Measurements from ENCODE around the gene ALKBH8. TPM values are rescaled to one million over a fixed set of nuclear protein-coding genes. Genes with fewer than 3 reads are reported as not detected.
"Not testable (repeated sequence)": the region's sequence is repeated elsewhere in the genome, so short reads cannot be mapped to it uniquely, and the experiment has no call there.

ALKBH8 gene
- total RNA-seq, 1 donor: 4.3 TPM

DNA sequence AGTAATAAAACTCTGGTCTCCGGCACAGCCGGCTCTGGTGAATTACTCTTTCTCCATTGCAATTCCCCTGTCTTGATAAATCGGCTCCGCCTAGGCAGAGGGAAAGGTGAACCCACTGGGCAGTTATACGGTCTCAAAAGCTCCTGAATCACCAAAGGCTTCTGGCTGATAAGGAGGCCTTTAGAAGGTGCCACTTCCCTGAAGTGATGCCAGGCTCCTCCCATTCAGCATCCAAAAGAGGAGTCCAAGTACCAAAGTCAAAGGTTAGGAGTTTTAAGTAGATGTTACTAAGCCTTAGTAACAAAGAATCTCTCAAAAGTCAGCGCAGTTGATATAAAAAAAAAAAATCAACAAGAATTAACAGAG lies 11.8 kb upstream of the ALKBH8 start:
- DNase-seq (ENCODE audit: low read depth in 2 of 3, low spot score in 2 of 3): no peak

DNA sequence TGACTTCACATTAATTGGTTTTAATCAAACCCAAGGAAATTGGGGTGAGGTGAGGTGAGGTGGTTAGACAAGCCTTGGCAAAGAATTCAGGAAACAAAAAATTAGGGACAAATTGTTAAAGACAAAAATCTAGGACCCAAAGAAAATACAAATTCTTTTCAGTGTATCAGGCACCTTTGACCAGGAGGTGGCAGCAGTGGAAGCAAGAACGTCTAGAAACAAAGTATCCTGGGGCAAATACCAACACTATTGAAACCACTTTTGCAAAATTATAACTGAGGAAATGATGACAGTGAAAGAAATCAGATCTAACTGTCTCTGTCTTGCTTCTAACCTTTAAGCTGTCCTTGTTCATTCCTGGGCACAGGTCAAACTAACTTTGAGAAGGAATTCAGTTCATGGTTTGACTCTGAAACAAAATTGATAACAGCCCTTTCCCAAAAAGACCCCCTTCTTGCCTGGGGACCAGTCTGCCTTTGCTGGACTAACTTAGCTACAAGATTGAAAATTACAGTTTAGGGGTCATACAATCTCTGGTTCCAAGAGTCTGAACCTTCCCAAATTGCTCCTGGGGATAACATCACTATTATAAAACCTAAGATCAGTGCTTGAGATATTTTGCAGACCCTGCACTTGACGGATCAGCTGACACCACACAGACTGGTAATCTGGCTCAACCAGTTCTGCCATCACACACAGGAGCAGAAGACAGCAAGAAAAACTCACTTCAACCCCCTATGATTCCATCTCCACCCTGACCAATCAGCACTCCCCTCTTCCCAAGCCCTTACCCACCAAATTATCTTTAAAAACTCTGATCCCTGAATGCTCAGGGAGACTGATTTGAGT lies 11.2 kb upstream of the ALKBH8 start:
- peak in 1 of 3 donors; percentile 63 for DNase-seq (ENCODE audit: low read depth in 2 of 3, low spot score in 2 of 3)

DNA sequence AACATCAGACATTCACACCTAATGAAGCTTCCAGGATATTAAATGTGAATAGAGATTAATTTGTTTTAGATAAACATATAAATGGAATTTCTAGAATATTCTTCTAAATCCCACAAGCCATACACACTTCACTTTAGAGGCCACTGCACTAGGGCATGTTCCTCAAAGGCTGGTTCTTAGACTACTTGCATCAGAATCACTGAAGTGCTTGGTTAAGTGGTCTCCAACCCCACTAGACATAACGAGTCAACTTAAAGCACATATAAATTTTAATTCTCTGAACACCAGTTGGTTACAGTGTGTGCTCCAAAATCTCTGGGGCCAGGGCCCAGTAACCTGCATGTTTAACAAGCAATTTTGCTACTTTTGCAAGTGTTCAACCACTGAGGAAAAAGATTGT lies 7.9 kb upstream of the ALKBH8 start:
- no peak for DNase-seq (ENCODE audit: low read depth in 2 of 3, low spot score in 2 of 3)

DNA sequence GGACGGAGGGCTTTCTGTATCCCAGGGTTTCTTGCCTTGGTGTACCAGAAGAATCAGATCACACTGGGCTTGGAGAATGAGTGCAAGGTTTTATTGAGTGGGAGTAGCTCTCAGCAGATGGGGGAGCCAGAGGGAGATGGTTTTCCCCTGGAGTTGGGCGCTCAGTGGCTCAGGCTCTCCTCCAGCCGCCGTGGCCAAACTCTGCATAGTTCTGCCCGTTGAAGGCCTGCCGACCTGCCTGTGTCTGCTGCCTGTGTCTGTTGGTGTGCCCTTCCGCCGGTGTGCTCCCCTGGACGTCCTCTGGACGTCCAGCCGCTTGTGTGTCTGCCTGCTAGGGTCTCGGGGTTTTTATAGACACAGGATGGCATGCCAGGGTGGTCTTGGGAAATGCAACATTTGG lies 4.5 kb upstream of the ALKBH8 start:
- no peak for DNase-seq (ENCODE audit: low read depth in 2 of 3, low spot score in 2 of 3)

DNA sequence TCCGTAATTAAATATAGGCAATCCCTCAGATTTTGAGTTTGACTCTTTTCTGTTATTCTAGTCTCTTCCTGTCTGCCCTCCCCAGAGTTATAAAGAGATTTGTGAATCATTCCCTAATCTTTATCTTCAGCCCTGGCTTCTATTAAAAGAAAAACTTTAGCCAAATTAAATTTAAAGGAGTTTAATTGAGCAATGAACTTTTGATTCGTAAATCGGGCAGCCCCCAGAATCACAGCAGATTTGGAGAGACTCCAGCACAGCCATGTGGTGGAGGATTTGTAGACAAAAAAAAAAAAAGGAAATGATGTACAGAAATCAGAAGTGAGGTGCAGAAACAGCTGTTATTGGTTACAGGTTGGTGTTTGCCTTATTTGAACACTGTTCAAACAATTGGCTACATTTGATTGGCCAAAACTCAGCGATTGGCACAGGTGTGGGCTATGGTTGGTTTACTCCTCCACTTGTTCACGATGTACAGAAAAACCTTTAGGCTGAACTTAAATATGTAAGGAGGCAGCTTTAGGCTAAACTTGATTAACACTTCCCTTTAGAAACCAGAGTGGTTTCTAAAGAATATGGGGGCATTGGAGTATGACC lies 2.3 kb upstream of the ALKBH8 start:
- DNase-seq (ENCODE audit: low read depth in 2 of 3, low spot score in 2 of 3): no peak

DNA sequence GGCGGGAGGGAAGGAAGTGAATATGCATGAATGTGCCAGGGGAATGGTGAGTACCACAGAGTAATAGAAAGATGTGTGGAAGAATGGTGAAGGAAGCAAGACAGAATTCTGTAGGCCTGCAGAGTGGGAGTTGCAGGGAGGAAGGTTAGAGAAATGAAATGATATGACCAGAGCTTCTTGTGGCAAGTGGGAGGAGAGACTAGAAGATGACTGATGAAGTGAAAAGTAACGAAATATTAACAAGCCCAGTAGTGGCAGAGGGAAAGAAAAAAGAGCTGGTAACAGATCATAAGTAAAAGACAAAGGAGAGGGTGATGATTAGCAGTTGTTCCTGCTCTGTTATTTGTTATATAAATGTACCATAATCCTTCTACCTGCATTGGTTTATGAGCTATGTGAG lies 1.0 kb upstream of the ALKBH8 start:
- no peak for DNase-seq (ENCODE audit: low read depth in 2 of 3, low spot score in 2 of 3)

DNA sequence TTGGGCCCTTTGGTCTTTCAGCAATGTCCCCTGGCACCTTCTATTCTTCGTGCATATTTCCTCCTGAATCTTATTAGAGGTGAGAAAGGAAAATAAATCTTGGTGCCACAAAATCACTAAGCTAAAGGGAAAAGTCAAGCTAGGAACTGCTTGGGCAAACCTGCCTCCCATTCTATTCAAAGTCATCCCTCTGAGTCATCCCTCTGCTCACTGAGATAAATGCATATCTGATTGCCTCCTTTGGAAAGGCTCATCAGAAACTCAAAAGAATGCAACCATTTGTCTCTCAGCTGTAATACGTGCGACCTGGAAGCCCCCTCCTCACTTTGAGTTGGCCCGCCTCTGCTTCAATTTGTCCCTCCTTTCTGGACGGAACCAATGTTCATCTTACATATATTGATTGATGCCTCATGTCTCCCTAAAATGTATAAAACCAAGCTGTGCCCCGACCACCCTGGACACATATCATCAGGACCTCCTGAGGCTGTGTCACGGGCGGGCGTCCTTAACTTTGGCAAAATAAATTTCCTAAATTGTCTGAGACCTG lies 493 bp upstream of the ALKBH8 start:
- not testable (repeated sequence) for DNase-seq (ENCODE audit: low read depth in 2 of 3, low spot score in 2 of 3)

DNA sequence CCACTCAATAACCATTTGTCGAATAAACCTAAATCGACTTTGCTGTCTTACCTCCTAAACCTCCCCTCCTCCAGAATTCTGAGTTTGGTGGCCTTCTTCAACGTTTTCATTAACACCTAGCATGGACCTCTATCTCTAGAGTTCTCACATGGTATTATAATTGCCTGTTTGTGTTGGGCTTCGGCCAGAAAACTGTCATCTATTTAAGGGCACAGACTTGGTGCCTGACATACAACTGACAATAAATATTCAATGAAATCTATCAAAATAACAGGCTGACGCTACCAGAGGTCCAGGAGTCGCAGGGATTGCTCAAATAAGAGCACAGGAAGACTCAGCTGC lies 687 bp downstream of the ALKBH8 start:
- no peak for DNase-seq (ENCODE audit: low read depth in 2 of 3, low spot score in 2 of 3)

DNA sequence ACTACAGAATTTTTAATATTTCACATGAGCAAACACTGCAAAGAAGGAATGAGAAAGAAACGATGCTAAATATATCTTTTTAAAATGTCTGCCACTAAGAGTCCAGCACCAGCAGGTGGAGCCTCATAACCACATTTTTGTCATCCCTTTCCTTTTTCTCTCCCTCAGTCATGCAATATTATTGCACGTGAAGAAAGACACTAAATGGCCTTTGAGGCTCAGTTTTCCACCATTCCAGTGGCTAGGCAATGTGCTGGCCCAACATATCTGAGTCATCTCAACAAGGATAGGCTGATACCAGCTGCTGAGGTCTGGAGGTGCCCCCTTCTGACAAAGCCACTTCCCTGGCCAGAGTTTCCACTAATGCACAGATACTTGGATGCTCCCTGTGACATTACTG lies 1.8 kb downstream of the ALKBH8 start:
- DNase-seq (ENCODE audit: low read depth in 2 of 3, low spot score in 2 of 3): peak in 2 of 3 donors; percentile 50 to 67

DNA sequence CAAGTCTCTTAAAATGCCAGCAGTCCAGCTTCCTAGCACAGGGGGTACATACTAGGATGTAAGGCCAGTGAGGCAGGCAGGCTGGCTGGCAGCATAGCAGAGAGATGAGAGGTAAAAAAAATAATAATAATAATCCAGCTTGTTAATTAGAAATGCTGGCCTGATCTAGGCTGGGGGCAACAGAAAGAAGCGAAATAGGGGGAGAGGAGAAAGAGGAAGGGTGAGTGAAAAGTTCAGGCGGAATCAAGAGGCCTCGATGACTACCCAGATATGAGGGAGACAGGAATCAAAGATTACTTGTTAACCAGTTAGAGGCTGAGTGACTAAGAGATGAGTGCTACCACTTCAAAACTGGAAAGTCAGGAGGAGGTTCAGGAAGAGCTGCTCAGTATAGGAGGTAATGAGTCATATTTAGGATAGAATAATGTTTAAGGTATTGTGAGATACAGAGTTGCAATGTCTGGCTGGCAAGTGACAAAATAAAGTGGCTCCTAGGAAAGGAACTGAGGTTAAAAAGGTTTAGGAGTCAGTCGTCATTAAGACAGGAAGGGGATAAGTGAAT lies 2.8 kb downstream of the ALKBH8 start:
- no peak for DNase-seq (ENCODE audit: low read depth in 2 of 3, low spot score in 2 of 3)

DNA sequence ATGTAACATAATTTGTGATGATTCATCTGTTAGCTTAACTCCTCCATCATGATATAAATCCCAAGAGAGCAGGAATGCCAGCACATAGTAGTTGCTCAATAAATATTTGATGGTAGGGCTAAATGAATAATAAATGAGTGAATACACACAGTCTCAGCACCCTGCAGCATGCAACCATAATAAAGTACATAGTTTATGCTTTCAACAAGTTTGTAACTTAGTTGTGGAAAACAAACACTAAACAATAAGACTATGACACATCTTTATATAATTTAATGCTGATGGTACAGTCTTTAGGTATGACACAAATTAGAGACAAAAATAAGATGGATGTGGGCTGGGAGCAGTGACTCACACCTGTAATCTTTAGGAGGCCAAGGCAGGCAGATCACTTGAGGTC lies 3.8 kb downstream of the ALKBH8 start:
- DNase-seq (ENCODE audit: low read depth in 2 of 3, low spot score in 2 of 3): no peak

DNA sequence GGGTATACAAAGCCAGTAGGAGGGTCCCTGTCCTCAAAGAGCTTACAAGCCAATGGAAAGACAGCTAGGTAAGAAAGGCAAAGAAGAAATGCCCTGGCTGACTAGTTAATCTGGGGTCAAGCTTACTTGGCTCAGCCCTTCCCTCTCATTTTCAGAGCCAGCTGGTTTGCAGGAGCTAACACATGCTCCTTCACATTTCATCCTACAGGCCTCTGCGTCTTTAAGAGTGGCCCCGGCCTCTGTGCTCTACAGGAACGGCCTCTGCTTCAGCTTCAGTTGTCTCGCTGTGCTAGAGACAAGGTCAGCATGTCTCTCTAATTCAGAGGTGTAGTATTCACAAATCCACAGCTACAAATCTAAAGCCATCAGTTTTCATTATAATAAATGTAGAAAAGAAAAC lies 15.2 kb downstream of the ALKBH8 start:
- no peak for DNase-seq (ENCODE audit: low read depth in 2 of 3, low spot score in 2 of 3)

DNA sequence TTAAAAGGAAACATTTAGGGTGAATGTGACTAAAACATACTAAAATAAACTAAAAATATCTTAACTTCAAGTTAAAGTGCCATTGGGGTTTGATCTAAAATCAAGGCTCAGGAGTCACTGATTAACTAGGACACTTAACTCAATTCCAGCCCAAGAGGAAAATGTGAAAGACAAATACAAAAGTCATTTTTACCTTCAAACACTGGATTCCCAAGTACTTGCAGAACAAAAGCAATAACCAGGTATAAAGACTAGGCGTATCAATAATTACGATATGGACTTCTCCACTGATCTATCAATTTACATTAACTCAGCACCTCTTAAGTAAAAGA lies 15.6 kb downstream of the ALKBH8 start:
- no peak for DNase-seq (ENCODE audit: low read depth in 2 of 3, low spot score in 2 of 3)

DNA sequence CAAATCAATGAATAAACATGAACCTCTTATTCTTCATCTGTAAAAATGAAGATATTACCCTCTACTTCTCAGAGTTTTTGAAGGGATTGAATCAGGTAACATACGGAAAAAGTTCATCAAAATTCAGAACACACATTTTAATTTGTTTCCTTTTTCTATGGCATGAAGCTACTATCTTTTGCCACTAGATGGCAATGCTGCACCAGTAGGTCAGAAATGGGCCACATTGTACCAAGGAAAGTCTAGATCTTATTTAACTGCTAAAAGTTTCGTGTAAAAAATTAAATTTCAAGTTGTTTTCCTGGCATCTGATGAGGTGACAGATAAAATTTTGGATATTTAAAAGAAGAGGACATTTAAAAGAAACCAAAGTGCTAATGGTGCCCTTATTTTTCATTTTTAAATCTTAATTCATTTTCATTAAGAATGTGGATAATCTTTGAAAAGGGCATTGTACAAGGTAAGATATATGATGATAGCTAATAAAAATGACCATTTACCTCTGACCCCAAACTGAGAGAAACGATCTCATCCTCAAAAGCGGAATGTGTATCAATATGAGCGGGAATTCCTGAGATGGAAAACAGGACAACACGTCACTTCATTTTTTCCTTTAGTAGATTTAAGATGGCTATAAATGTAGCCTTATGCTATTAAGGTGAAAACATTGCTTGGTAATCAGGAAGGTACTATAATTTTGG lies 16.1 kb downstream of the ALKBH8 start:
- DNase-seq (ENCODE audit: low read depth in 2 of 3, low spot score in 2 of 3): peak in 2 of 3 donors; percentile 29 to 75

DNA sequence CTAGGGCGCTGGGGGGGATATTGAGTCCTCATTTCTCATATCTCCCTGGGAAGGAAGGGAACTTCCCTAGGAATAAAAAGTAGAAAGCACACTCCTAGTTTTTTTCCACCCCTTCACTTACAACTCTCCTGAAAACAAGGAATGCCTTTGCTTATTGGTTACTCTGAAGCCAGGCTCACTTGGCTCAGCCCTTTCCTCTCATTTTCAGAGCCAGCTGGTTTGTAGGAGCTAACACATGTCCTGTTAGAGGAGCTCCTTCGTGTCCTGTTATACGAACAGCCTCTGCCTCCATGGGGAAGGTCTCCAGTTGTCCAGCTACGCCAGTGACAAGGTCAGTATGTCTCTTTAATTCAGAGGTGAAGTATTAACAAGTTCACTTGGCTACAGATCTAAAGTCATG lies 17.6 kb downstream of the ALKBH8 start:
- no peak for DNase-seq (ENCODE audit: low read depth in 2 of 3, low spot score in 2 of 3)

DNA sequence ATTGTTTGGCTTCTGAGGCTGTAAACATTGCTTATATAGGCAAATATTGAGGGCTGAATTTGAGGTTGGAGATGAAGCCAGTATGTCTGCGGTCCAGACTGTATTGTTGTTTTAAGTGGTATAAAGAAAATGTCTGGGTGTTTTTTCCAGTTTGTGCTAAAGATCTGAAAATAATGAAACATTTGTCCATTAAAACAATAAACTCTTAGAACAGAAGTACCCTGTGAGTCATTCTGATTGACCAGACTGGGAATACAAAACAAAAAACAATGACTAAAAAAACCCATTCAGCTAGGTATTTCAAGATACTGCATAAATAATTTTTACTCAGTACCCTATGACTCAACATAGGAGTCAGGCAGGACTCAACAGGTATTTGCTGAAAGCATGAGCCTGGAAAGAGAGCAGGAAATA lies 20.4 kb downstream of the ALKBH8 start:
- no peak for DNase-seq (ENCODE audit: low read depth in 2 of 3, low spot score in 2 of 3)

DNA sequence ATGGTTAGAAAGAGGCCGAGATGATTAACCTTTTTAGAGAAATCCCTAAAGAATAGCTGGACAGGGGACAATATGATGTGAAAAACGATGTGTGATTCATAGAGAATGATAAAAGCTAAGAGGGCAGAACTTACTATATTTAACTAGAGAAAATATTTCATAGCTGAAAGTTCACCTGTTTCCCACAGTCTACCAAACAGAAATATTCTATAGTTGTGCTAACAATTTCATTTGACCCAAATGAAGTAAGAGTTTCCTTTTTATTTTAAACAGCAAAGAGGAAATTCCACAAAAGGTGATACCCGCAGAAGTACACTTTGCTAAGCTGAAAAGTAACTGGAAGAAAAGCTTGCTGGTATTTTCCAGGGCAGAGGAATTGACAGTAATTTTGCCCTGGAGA lies 26.7 kb downstream of the ALKBH8 start:
- no peak for DNase-seq (ENCODE audit: low read depth in 2 of 3, low spot score in 2 of 3)

DNA sequence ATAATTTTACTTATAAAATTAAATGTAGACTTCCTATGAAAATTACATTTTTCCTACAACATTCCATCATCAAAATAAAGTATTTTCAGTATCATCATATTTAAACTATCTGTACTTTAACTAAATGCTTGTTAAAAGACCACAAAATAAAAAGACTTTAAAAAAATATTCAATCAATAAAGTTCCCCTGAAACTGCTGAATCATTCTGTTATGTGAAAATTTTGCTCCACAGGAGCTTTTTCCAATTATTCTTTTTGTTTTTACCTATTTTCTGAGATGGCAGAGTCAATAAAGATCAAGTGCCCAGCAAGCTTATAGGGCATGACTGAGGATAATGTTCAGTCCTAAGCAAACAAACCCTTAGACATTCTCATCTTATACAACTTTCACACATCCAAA lies 27.3 kb downstream of the ALKBH8 start:
- no peak for DNase-seq (ENCODE audit: low read depth in 2 of 3, low spot score in 2 of 3)

DNA sequence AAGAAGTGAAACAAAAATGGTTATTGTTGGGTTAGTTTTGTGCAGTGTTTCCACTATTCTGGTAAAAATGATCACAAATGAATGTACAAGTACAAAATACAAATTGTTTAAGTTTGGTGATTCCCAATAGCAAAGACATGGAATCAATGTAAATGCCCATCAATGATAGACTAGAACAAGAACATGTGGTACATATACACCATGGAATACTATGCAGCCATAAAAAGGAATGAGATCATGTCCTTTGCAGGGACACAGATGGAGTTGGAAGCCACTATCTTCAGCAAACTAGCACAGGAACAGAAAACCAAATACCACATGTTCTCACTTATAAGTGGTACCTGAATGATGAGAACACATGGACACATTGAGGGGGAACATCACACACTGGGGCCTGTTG lies 28.4 kb downstream of the ALKBH8 start:
- not testable (repeated sequence) for DNase-seq (ENCODE audit: low read depth in 2 of 3, low spot score in 2 of 3)

DNA sequence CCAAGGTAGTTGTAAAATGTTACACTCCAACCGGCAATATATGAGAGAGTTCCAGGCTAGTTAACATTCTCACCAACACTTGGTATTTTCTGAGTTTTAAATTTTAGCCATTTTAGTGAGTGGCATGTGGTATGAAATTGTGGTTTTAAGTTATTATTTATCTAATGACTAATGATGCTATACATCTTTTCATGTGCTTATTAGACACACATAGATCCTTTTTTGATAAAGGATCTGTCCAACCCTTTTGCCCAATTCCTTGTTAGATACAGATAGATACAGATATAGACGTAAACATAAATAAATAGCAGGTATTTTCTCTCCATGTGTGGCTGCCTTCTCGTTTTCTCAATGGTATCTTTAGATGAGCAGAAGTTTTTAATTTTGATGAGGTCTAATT lies 39.3 kb downstream of the ALKBH8 start:
- DNase-seq (ENCODE audit: low read depth in 2 of 3, low spot score in 2 of 3): no peak

DNA sequence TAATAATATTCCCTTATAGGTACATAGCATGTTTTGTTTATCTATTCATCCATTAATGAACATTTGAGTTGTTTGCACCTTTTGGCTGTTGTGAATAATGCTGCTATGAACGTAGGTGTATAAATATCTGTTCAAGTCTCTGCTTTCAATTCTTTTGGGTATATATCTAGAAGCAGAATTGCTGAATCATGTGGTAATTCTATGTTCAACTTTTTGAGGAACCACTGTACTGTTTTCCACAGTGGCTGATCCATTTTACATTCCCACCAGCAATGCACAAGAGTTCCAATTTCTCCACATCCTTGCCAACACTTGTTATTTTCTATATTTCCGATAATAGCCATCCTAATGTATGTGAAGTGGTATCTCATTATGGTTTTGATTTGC lies 56.7 kb downstream of the ALKBH8 start:
- DNase-seq (ENCODE audit: low read depth in 2 of 3, low spot score in 2 of 3): no peak
